Measurements from ENCODE around the gene DTX3.
A peak's percentile ranks its signal among the peaks of the same experiment; 100 is the strongest.
"Not testable (repeated sequence)": the region's sequence is repeated elsewhere in the genome, so short reads cannot be mapped to it uniquely, and the experiment has no call there.

DTX3 gene

GRCh38 chr12:57588951-57589610 is 15.5 kb upstream of the DTX3 start:
- not testable (repeated sequence) for H3K27ac Mint-ChIP-seq, H3K9me3 Mint-ChIP-seq, DNase-seq, H3K36me3 Mint-ChIP-seq, H3K4me3 Mint-ChIP-seq, H3K27me3 Mint-ChIP-seq
- peaks cover 27% of the 10 kb centered on the region for H3K4me1 Mint-ChIP-seq
- CTCF ChIA-PET = interaction anchor here (0.7 kb wide), 1 partner anchor 132 kb away, joined by 3 read pairs; no protein-coding TSS in a partner anchor

DNA sequence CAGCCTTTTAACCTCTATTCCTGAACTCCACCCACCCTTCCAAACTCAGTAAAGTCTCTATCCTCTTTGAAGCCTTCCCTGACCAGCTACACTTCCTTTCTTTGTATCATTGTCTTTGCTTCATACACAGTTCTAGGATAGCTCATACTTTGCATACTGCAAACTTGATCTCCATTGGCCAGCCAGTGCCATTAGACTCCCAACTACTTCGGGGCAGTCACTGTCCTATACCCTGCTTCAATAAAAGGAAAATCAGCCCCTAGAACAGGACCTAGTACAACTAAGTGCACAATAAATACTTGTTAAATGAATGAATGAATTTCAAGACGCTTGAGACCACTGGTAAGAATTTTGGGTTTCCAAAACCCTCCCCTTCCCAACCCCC is 14.2 kb upstream of the DTX3 start:
- Mint-ChIP-seq H3K9me3 (no peaks in the 10 kb centered on the region), H3K4me1 (peaks cover 25% of the 10 kb centered on the region), H3K4me3 (peak overlapping the region; percentile 83), H3K27me3 (no peaks in the 10 kb centered on the region), H3K27ac (peak overlapping the region; percentile 73), H3K36me3 (peaks cover 10% of the 10 kb centered on the region)
- CTCF ChIA-PET = interaction anchor here (0.9 to 4.8 kb wide), 4 partner anchors 8 to 347 kb away, joined by 3 to 26 read pairs (median 6); partner anchors contain the start of gene B4GALNT1
- no peak for DNase-seq

DNA sequence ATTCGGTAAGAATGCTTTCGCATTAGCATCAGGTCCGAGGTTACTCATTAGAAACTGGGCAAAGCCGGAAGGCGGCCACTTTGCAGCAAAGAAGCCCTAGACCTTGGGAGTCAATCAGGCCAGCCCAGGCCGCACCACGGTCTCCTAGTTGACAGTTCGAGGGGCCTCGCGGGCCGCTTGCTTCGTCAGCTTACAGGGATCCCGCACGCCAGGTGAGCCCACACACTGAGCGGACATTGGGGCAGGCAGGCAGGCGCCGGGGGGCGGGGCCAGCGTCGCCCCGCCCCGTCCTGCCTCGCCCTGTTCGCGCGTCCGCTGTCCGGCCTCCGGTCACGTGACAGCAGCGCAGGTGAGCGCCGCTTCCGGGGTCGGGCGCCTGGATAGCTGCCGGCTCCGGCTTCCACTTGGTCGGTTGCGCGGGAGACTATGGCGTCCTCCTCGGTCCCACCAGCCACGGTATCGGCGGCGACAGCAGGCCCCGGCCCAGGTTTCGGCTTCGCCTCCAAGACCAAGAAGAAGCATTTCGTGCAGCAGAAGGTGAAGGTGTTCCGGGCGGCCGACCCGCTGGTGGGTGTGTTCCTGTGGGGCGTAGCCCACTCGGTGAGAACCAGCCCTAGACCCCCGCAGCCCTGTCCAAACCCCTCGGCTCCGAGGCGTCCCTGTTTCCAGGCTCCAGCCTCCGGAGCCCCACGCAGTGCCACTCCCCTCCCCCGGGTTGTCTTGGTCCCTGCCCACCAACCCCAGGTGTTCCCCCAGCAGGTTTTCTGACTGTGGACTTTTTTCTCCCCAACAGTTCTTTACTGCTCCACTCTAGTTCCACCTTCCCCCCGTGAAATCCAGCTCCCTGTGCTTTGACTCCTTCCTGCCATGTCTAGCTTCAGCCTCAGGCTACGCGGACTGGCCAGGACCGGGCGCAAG is 13.5 kb upstream of the DTX3 start, which contains the start of gene PIP4K2C:
Gene PIP4K2C (plus strand): TSS at position 329 of the 918 bp plus-strand sequence. CDS start 98 bp downstream, at position 427.
- H3K9me3 Mint-ChIP-seq = no peaks in the 10 kb centered on the region
- H3K36me3 Mint-ChIP-seq = peaks cover 14% of the 10 kb centered on the region
- no peaks in the 10 kb centered on the region for H3K27me3 Mint-ChIP-seq
- peak; percentile 89 for DNase-seq
- H3K4me3 Mint-ChIP-seq = peak within 1 kb of the TSS; percentile 83
- CTCF ChIA-PET = interaction anchor here (1.3 to 4.8 kb wide), 5 partner anchors 8 to 132 kb away, joined by 3 to 26 read pairs (median 6); partner anchors contain the start of gene B4GALNT1
- peak within 1 kb of the TSS; percentile 73 for H3K27ac Mint-ChIP-seq
- H3K4me1 Mint-ChIP-seq = peaks cover 25% of the 10 kb centered on the region

GRCh38 chr12:57591782-57592325 is 12.8 kb upstream of the DTX3 start:
- Mint-ChIP-seq H3K27ac (peak overlapping the region; percentile 53), H3K4me1 (peaks cover 25% of the 10 kb centered on the region), H3K4me3 (peak overlapping the region; percentile 83), H3K36me3 (peaks cover 19% of the 10 kb centered on the region), H3K27me3 (no peaks in the 10 kb centered on the region), H3K9me3 (no peaks in the 10 kb centered on the region)
- DNase-seq = no peak
- CTCF ChIA-PET = interaction anchor here (1.3 to 4.8 kb wide), 5 partner anchors 9 to 133 kb away, joined by 3 to 26 read pairs (median 6); partner anchors contain the start of gene B4GALNT1

DNA sequence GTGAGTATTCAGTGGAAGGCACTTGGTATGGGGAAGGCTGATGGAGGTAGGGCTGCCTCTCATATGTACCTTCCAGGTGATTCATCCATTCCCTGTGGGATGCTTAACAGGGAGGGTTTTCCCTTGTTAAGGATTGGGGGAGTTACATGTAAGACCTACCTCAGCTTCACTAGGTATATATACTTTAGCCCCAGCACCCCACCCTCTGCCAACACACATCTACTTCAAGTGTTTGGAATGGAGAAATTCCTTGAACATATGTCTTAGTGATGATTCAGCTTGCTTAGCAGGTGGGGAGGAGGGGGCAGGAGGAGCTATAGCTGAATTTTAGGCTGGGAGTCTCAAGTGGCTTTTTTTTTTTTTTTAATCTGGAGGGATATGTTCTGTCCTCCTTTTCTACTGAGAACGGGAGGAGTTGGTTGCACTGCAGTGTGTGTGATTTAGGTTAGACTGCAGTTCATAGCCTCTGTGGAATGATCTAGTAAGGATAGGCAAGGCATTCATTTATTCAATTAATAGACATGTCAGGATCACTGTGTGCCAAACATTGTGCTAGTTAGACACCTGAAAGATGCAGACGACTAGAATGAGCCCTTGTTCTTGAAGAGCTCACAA is 12.0 kb upstream of the DTX3 start:
- Mint-ChIP-seq H3K9me3 (no peaks in the 10 kb centered on the region), H3K27ac (no peak overlapping the region), H3K36me3 (peaks cover 23% of the 10 kb centered on the region), H3K4me1 (peaks cover 25% of the 10 kb centered on the region), H3K27me3 (no peaks in the 10 kb centered on the region), H3K4me3 (peak overlapping the region; percentile 83)
- CTCF ChIA-PET = interaction anchor here (0.9 to 4.8 kb wide), 7 partner anchors 10 to 134 kb away, joined by 3 to 26 read pairs (median 5); partner anchors contain the start of genes B4GALNT1 and GLI1
- no peak for DNase-seq

DNA sequence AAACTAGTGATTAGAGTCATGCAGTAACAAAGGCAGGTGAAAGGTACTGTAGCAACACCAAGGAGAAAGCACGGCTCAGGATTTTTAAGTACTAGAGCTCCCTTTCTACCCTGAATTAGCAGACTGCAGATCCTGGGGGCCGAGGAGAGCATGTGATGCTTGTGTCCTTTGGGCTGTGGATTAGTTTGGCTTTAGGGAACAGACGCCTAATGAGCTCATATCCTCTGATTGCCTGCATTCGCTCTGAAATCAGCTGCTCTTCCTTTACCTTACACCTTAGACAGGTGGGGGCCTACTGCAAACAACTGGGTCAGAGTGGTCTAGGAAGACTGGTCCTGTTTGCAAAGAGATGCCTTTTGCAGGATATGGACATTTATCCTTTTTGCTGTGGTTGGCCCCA is 11.4 kb upstream of the DTX3 start:
- no peak for DNase-seq
- H3K27ac Mint-ChIP-seq = no peak overlapping the region
- no peaks in the 10 kb centered on the region for H3K9me3 Mint-ChIP-seq
- H3K4me3 Mint-ChIP-seq = no peak overlapping the region
- peaks cover 25% of the 10 kb centered on the region for H3K4me1 Mint-ChIP-seq
- CTCF ChIA-PET = interaction anchor here (0.9 to 4.8 kb wide), 5 partner anchors 10 to 134 kb away, joined by 4 to 26 read pairs (median 5); partner anchors contain the start of genes B4GALNT1 and GLI1
- no peaks in the 10 kb centered on the region for H3K27me3 Mint-ChIP-seq
- H3K36me3 Mint-ChIP-seq = peaks cover 25% of the 10 kb centered on the region

DNA sequence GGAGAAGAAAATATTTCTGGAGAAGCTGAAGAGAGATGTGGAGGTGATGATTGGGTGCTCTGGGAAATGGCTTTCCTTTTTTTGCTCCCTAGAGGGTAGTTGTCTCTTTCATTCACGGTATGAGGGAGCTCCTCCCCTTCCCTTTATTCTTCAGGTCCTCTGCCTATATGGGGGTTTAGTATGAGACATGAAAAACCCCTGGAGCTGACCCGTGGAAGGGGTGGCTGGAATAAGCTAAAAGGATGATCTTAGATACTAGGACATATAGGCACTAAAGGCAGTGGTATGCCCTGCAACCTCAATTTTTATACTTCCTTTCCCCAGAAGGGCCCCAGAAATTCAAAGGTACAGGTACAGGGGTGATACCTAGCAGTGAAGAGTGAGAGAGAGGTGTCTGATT is 4.2 kb upstream of the DTX3 start:
- H3K27me3 Mint-ChIP-seq = peaks cover 5% of the 10 kb centered on the region
- no peak overlapping the region for H3K4me3 Mint-ChIP-seq
- H3K27ac Mint-ChIP-seq = no peak overlapping the region
- CTCF ChIA-PET = interaction anchor here (0.6 to 1.9 kb wide), 3 partner anchors 16 to 137 kb away, joined by 3 to 12 read pairs (median 3); no protein-coding TSS in a partner anchor
- no peak for DNase-seq
- peaks cover 17% of the 10 kb centered on the region for H3K4me1 Mint-ChIP-seq
- H3K36me3 Mint-ChIP-seq = peaks cover 48% of the 10 kb centered on the region
- H3K9me3 Mint-ChIP-seq = no peaks in the 10 kb centered on the region

GRCh38 chr12:57602544-57602943 is 2.1 kb upstream of the DTX3 start:
- DNase-seq = no peak
- no peaks in the 10 kb centered on the region for H3K9me3 Mint-ChIP-seq
- H3K4me1 Mint-ChIP-seq = peaks cover 22% of the 10 kb centered on the region
- H3K27me3 Mint-ChIP-seq = peaks cover 14% of the 10 kb centered on the region
- H3K4me3 Mint-ChIP-seq = no peak overlapping the region
- CTCF ChIA-PET = no interaction called here
- H3K36me3 Mint-ChIP-seq = peaks cover 37% of the 10 kb centered on the region
- no peak overlapping the region for H3K27ac Mint-ChIP-seq

GRCh38 chr12:57603324-57603723 is 1.3 kb upstream of the DTX3 start:
- peaks cover 22% of the 10 kb centered on the region for H3K4me1 Mint-ChIP-seq
- H3K27ac Mint-ChIP-seq = no peak overlapping the region
- no peaks in the 10 kb centered on the region for H3K9me3 Mint-ChIP-seq
- DNase-seq = no peak
- CTCF ChIA-PET = no interaction called here
- H3K27me3 Mint-ChIP-seq = peaks cover 14% of the 10 kb centered on the region
- H3K4me3 Mint-ChIP-seq = no peak overlapping the region
- H3K36me3 Mint-ChIP-seq = peaks cover 33% of the 10 kb centered on the region

DNA sequence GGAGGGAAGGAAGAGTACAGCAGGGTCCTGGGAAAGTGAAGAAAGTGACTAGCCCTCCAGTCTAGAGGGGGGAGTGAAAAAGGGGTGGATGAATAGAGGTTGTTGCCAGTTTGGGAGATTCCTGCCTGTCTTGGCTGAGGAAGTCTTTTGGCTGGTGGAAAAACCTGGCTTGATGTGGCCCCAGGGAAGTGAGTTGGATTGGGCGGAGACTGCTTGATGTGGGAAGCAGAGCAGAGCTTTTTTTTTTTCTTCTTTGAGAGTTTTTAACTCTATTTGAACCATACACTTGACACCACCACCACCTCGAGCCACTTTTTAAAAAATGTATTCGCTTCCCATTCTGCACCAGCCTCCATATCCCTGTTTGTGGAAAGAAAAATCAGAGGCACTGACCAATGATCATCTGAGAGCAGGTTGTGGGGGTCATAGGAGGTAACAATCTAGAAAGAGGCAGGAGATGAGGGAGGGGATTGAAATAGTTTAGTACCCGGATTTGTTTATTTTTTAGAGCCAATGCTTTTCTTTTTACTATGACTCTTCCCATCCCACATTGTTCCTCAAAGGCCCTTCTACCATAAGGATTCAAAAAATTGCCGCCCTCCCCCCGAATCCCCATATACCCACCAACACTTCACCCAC is 690 bp upstream of the DTX3 start:
- DNase-seq = no peak
- CTCF ChIA-PET = no interaction called here
- Mint-ChIP-seq H3K27ac (peak overlapping the region; percentile 43), H3K27me3 (peaks cover 20% of the 10 kb centered on the region), H3K36me3 (peaks cover 31% of the 10 kb centered on the region), H3K4me1 (peaks cover 22% of the 10 kb centered on the region), H3K4me3 (peak overlapping the region; percentile 77), H3K9me3 (no peaks in the 10 kb centered on the region)

- Mint-ChIP-seq H3K36me3 (peaks cover 20% of the 10 kb centered on the region), H3K9me3 (no peaks in the 10 kb centered on the region), H3K4me1 (peaks cover 22% of the 10 kb centered on the region), H3K27ac (peak overlapping the region; percentile 79), H3K27me3 (peaks cover 33% of the 10 kb centered on the region), H3K4me3 (peak overlapping the region; percentile 77)
- CTCF ChIA-PET = interaction anchor here (1.5 to 1.9 kb wide), 2 partner anchors 21 to 28 kb away, joined by 6 to 7 read pairs; partner anchors contain the start of gene B4GALNT1
- DNase-seq = no peak
Measured at GRCh38 chr12:57604992-57605810, 577 bp downstream of the DTX3 start.

- Mint-ChIP-seq H3K27me3 (peaks cover 40% of the 10 kb centered on the region), H3K4me3 (peak overlapping the region; percentile 77), H3K27ac (no peak overlapping the region), H3K9me3 (no peaks in the 10 kb centered on the region), H3K36me3 (peaks cover 19% of the 10 kb centered on the region), H3K4me1 (peaks cover 29% of the 10 kb centered on the region)
- DNase-seq = no peak
- CTCF ChIA-PET = interaction anchor here (1.5 to 2.4 kb wide), 3 partner anchors 17 to 27 kb away, joined by 5 to 7 read pairs (median 6); partner anchors contain the start of gene B4GALNT1
Measured at GRCh38 chr12:57605811-57606311, 1.2 kb downstream of the DTX3 start.
